D721Med (cell line): ENCODE data around the gene PLXDC1.

Experiments
- DNase-seq: peaks from one replicate; pipeline ENCODE4 v3.0.0; 2011; ENCODE audit warnings: low spot score; ENCODE audit not compliant: insufficient read length
- FAIRE-seq: peaks from 2 replicates; lab custom pipeline; 2011; peaks lifted over from hg19 to GRCh38; lab: Jason Lieb, UNC
- TF ChIP-seq, protein P1 (sequence below): IDR thresholded peaks from 2 replicates; pipeline ENCODE4 v1.5.1; 2012; ENCODE audit warnings: mild to moderate bottlenecking, control low read depth; ENCODE audit not compliant: insufficient read depth; ENCODE audit errors: missing control alignments

The PLXDC1 gene

GRCh38 chr17:39092692-39093230 lies 58.7 kb downstream of the PLXDC1 start:
- TF ChIP-seq, protein P1, sequence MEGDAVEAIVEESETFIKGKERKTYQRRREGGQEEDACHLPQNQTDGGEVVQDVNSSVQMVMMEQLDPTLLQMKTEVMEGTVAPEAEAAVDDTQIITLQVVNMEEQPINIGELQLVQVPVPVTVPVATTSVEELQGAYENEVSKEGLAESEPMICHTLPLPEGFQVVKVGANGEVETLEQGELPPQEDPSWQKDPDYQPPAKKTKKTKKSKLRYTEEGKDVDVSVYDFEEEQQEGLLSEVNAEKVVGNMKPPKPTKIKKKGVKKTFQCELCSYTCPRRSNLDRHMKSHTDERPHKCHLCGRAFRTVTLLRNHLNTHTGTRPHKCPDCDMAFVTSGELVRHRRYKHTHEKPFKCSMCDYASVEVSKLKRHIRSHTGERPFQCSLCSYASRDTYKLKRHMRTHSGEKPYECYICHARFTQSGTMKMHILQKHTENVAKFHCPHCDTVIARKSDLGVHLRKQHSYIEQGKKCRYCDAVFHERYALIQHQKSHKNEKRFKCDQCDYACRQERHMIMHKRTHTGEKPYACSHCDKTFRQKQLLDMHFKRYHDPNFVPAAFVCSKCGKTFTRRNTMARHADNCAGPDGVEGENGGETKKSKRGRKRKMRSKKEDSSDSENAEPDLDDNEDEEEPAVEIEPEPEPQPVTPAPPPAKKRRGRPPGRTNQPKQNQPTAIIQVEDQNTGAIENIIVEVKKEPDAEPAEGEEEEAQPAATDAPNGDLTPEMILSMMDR: no peak
- FAIRE-seq (no peak), DNase-seq (no peak)

- TF ChIP-seq, protein P1: no peak
- no peak for FAIRE-seq
- DNase-seq: no peak
Measured at GRCh38 chr17:39090908-39091665, 60.4 kb downstream of the PLXDC1 start.

DNA sequence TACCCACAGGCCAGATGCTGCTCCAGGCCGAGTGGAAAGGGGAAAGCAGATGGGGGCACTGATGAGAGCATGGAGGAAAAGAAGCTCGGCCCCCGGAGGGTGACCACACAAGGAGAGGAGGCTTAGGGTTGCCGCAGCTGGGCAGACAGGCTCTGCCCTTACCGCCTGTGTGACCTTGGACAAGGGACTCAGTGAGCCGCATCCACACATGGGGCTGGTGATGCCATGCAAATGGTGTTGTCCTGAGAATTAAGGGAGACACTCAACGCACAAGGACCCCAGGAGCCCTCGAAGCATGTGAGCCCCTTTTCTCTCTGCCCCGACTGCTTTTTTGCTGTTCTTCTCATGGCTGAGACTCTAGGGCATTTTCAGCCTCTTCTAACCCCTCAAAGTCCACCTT lies 61.0 kb downstream of the PLXDC1 start:
- FAIRE-seq: no peak
- DNase-seq: no peak
- TF ChIP-seq, protein P1: no peak

DNA sequence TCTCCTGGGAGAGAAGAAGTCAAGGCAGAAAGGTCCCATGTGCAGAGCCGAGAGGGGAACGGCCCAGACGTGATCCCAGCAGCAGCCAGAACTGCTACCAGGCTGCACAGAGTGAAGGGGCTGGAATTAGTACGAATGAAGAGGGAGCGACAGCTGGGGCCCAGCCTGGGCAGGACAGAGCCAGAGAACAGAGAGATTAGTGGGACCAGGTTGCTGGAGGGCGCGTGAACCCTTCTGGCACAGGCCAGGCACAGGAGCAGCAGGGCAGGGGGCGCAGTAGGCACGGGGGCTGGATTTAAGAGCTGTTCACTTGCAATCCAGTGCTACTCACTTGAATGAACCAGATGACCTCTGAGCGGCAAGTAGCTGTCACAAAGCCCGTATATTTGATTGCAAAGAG lies 66.9 kb downstream of the PLXDC1 start:
- DNase-seq (no peak), FAIRE-seq (peak; percentile 88)
- TF ChIP-seq, protein P1: peak; percentile 18

GRCh38 chr17:39083270-39083669 lies 68.2 kb downstream of the PLXDC1 start:
- FAIRE-seq (no peak), DNase-seq (no peak)
- TF ChIP-seq, protein P1: no peak

- TF ChIP-seq, protein P1: no peak
- no peak for FAIRE-seq
Measured at GRCh38 chr17:39082482-39082881, 69.0 kb downstream of the PLXDC1 start.

GRCh38 chr17:39081851-39082250 lies 69.6 kb downstream of the PLXDC1 start:
- TF ChIP-seq, protein P1: no peak
- DNase-seq (no peak), FAIRE-seq (no peak)

More at GRCh38 chr17:39082482-39082881, 69.0 kb downstream of the PLXDC1 start:
- DNase-seq: no peak
